IMR-90 (cell line): ENCODE data around the gene SPC25. TPM values are rescaled to one million over a fixed set of nuclear protein-coding genes. Genes with fewer than 3 reads are reported as not detected.

Source experiments
- ATAC-seq: fragments of 200-7000 bp; cut with Tn5 transposase; 2 replicates; pipeline ENCODE4 v1.9.1; 2020; ENCODE audit warnings: low read depth, mild to moderate bottlenecking, moderate library complexity
- BruUV-seq: library from RNA; stranded (reverse); fragments of 400-500 nt; replicated peaks from 2 replicates; lab custom pipeline; 2021; lab: Mats Ljungman, UMichigan
- CTCF ChIA-PET: fragments of 300-600 bp; formaldehyde crosslinking; extraction: SDS; loops from one replicate; lab custom pipeline; 2021; ENCODE audit warnings: antibody characterized with exemption; lab: Yijun Ruan, JAX
- POLR2A ChIA-PET: fragments of 300-600 bp; sonication (Branson Sonifier 250); formaldehyde crosslinking; loops from one replicate; lab custom pipeline; 2022; ENCODE audit warnings: antibody characterized with exemption; ENCODE audit not compliant: unreplicated experiment; lab: Charles Lee
- DNase-seq: peaks from one replicate; pipeline ENCODE4 v3.0.0; 2013
- H2AFZ ChIP-seq: replicated peaks from 2 replicates; pipeline ENCODE3; 2013; ENCODE audit warnings: low read length, mild to moderate bottlenecking; ENCODE audit not compliant: poor library complexity
- H2AK5ac ChIP-seq: 2 replicates; pipeline ENCODE4 v1.6.1; 2013; ENCODE audit warnings: low read depth, low read length, inconsistent platforms
- H2AK9ac ChIP-seq: replicated peaks from 2 replicates; pipeline ENCODE3; 2013; ENCODE audit warnings: mild to moderate bottlenecking, low read depth, low read length, moderate library complexity; ENCODE audit not compliant: poor library complexity
- H2BK120ac ChIP-seq: 2 replicates; pipeline ENCODE4 v1.6.1; 2013; ENCODE audit warnings: low read depth, low read length, inconsistent platforms
- H2BK15ac ChIP-seq: 3 replicates; pipeline ENCODE4 v1.6.1; 2013; ENCODE audit warnings: low read depth, low read length, inconsistent platforms
- H2BK20ac ChIP-seq: 2 replicates; pipeline ENCODE4 v1.6.1; 2013; ENCODE audit warnings: low read depth, mild to moderate bottlenecking, inconsistent platforms, low read length, moderate library complexity
- H2BK5ac ChIP-seq: 2 replicates; pipeline ENCODE4 v1.6.1; 2013; ENCODE audit warnings: mild to moderate bottlenecking, low read depth, low read length, inconsistent platforms; ENCODE audit not compliant: poor library complexity, severe bottlenecking
- H3K14ac ChIP-seq: replicated peaks from 2 replicates; pipeline ENCODE4 v1.6.1; 2013; ENCODE audit warnings: low read depth, low read length, inconsistent platforms
- H3K18ac ChIP-seq: 2 replicates; pipeline ENCODE4 v1.6.1; 2013; ENCODE audit warnings: low read depth, low read length, control low read depth
- H3K23ac ChIP-seq: 2 replicates; pipeline ENCODE4 v1.6.1; 2013; ENCODE audit warnings: low read depth, low read length, inconsistent platforms
- H3K27ac ChIP-seq: 2 replicates; pipeline ENCODE4 v1.5.1; 2013; ENCODE audit warnings: mild to moderate bottlenecking, control low read depth, low read length; ENCODE audit not compliant: insufficient read depth
- H3K27me3 ChIP-seq: 2 replicates; pipeline ENCODE4 v1.6.1; 2013; ENCODE audit warnings: low read length; ENCODE audit not compliant: control insufficient read depth, insufficient read depth
- H3K36me3 ChIP-seq: 2 replicates; pipeline ENCODE4 v1.6.1; 2013; ENCODE audit warnings: low read length, mixed read lengths; ENCODE audit not compliant: control insufficient read depth, insufficient read depth
- H3K4ac ChIP-seq: 2 replicates; pipeline ENCODE4 v1.6.1; 2013; ENCODE audit warnings: low read depth, low read length, inconsistent platforms
- H3K4me1 ChIP-seq: 2 replicates; pipeline ENCODE4 v1.6.1; 2013; ENCODE audit warnings: low read length, mixed read lengths; ENCODE audit not compliant: control insufficient read depth, insufficient read depth
- H3K4me2 ChIP-seq: 2 replicates; pipeline ENCODE4 v1.6.1; 2013; ENCODE audit warnings: low read depth, mild to moderate bottlenecking, control low read depth, low read length, moderate library complexity
- H3K4me3 ChIP-seq: 2 replicates; pipeline ENCODE4 v1.5.1; 2013; ENCODE audit warnings: low read depth, mild to moderate bottlenecking, control low read depth, low read length, moderate library complexity; ENCODE audit not compliant: insufficient read depth
- H3K56ac ChIP-seq: 2 replicates; pipeline ENCODE4 v1.6.1; 2013; ENCODE audit warnings: low read length, inconsistent platforms; ENCODE audit not compliant: insufficient read depth; ENCODE audit errors: extremely low read depth
- H3K79me1 ChIP-seq, 2 experiments: 2 replicates each; pipeline ENCODE4 v1.6.1; 2013; ENCODE audit warnings: low read length in 2 of 2, inconsistent platforms in 1 of 2, low read depth in 1 of 2
- H3K9ac ChIP-seq: 2 replicates; pipeline ENCODE4 v1.6.1; 2013; ENCODE audit warnings: low read depth, low read length, control low read depth
- H3K9me1 ChIP-seq: 2 replicates; pipeline ENCODE4 v1.6.1; 2013; ENCODE audit warnings: low read length, inconsistent platforms; ENCODE audit not compliant: insufficient read depth
- H3K9me3 ChIP-seq: 2 replicates; pipeline ENCODE4 v1.6.1; 2013; ENCODE audit warnings: low read length; ENCODE audit not compliant: control insufficient read depth, insufficient read depth
- H4K20me1 ChIP-seq: 2 replicates; pipeline ENCODE4 v1.6.1; 2013; ENCODE audit warnings: low read length, inconsistent platforms; ENCODE audit not compliant: insufficient read depth
- H4K5ac ChIP-seq: 2 replicates; pipeline ENCODE4 v1.6.1; 2013; ENCODE audit warnings: mild to moderate bottlenecking, low read depth, low read length, control low read depth
- H4K8ac ChIP-seq, 2 experiments: 2 replicates each; pipeline ENCODE4 v1.6.1; 2013; ENCODE audit warnings: low read depth in 2 of 2, low read length in 2 of 2, control low read depth in 1 of 2, inconsistent platforms in 1 of 2
- H4K91ac ChIP-seq: 2 replicates; pipeline ENCODE4 v1.6.1; 2013; ENCODE audit warnings: low read depth, low read length, inconsistent platforms; ENCODE audit not compliant: insufficient read depth
- BHLHE40 ChIP-seq: fragments of 150-350 bp; IDR thresholded peaks from 2 replicates; pipeline ENCODE4 v1.6.1; 2016; ENCODE audit warnings: mild to moderate bottlenecking, low read depth, low read length
- CHD1 ChIP-seq: IDR thresholded peaks from 2 replicates; pipeline ENCODE4 v1.6.1; 2012; ENCODE audit warnings: low read depth, low read length, improper control_type of control experiment
- CTCF ChIP-seq: conservative IDR thresholded peaks from 2 replicates; pipeline ENCODE4 v1.5.1; 2012; ENCODE audit warnings: mild to moderate bottlenecking, low read depth, low read length, improper control_type of control experiment
- FOS ChIP-seq: fragments of 150-350 bp; IDR thresholded peaks from 2 replicates; pipeline ENCODE4 v1.6.1; 2016; ENCODE audit warnings: low read depth, low read length
- MAFK ChIP-seq: IDR thresholded peaks from 2 replicates; pipeline ENCODE4 v1.6.1; 2012; ENCODE audit warnings: low read depth, low read length, improper control_type of control experiment
- MAZ ChIP-seq: IDR thresholded peaks from 2 replicates; pipeline ENCODE4 v1.6.1; 2012; ENCODE audit warnings: low read depth, mild to moderate bottlenecking, low read length, improper control_type of control experiment, moderate library complexity, borderline replicate concordance
- MXI1 ChIP-seq: IDR thresholded peaks from 2 replicates; pipeline ENCODE4 v1.6.1; 2012; ENCODE audit warnings: low read depth, mild to moderate bottlenecking, low read length, moderate library complexity, borderline replicate concordance
- NFE2L2 ChIP-seq: fragments of 150-350 bp; IDR thresholded peaks from 2 replicates; pipeline ENCODE4 v1.6.1; 2016; ENCODE audit warnings: low read depth, mild to moderate bottlenecking, low read length
- POLR2A ChIP-seq: IDR thresholded peaks from 2 replicates; pipeline ENCODE4 v1.6.1; 2012; ENCODE audit warnings: mild to moderate bottlenecking, low read depth, low read length
- RAD21 ChIP-seq: IDR thresholded peaks from 2 replicates; pipeline ENCODE4 v1.6.1; 2012; ENCODE audit warnings: low read length, improper control_type of control experiment
- RCOR1 ChIP-seq: IDR thresholded peaks from 2 replicates; pipeline ENCODE4 v1.6.1; 2012; ENCODE audit warnings: mild to moderate bottlenecking, low read length, improper control_type of control experiment; ENCODE audit not compliant: insufficient replicate concordance
- RFX5 ChIP-seq: IDR thresholded peaks from 2 replicates; pipeline ENCODE4 v1.8.0; 2012; ENCODE audit warnings: low read depth, mild to moderate bottlenecking, low read length, moderate library complexity
- SMC3 ChIP-seq: fragments of 150-350 bp; IDR thresholded peaks from 2 replicates; pipeline ENCODE4 v1.6.1; 2016; ENCODE audit warnings: low read depth, mild to moderate bottlenecking, antibody characterized with exemption, low read length, moderate library complexity
- USF2 ChIP-seq: fragments of 150-350 bp; IDR thresholded peaks from 2 replicates; pipeline ENCODE4 v1.6.1; 2017; ENCODE audit warnings: mild to moderate bottlenecking, antibody characterized with exemption, low read length, low read depth
- WGBS, 2 experiments: methylation state at CpG; one replicate each; pipeline versions ENCODE4 v1.1.5 to v1.1.7; 2013; ENCODE audit warnings: missing lambda C conversion rate in 2 of 2; ENCODE audit not compliant: insufficient read length in 1 of 2; ENCODE audit errors: extremely low coverage in 2 of 2; 5-methylcytosine and 5-hydroxymethylcytosine counted together
- dilution Hi-C: fragments of 300-500 bp; cut with HindIII; formaldehyde crosslinking; loops from one replicate; pipeline ENCODE4 v1.14.3; 2018; ENCODE audit warnings: low sequenced_read_pairs; ENCODE audit not compliant: unreplicated experiment
- in situ Hi-C: fragments of 300-500 bp; cut with MboI; formaldehyde crosslinking; loops from 3 replicates; pipeline ENCODE4 v1.14.3; 2019; ENCODE audit warnings: low sequenced_read_pairs, inconsistent platforms, mixed read lengths
- intact Hi-C: fragments of 100-400 bp; cut with micrococcal nuclease; formaldehyde crosslinking; loops from 2 replicates; pipeline ENCODE4 v1.10.0; 2022
- polyA plus RNA-seq, 3 experiments: library from polyadenylated mRNA; depleted of rRNA; stranded (reverse); fragments of >200 nt; gene quantifications; 2 replicates each; pipeline ENCODE4 v1.2.3, GENCODE V29; 2012; ENCODE audit warnings: low replicate concordance in 1 of 3
- total RNA-seq: library from RNA; depleted of rRNA; stranded (reverse); fragments of >200 nt; gene quantifications from 2 replicates; pipeline ENCODE4 v1.2.3, GENCODE V29; 2012

Gene SPC25
- total and polyA plus RNA-seq, 2 of the 4 experiments (the other 2 are of a cell fraction) = 2.0 to 7.1 TPM

GRCh38 chr2:168915441-168916330 is 25.5 kb upstream of the SPC25 start (continued):
- TF ChIP-seq MAZ = no peak

- no peak overlapping the region for H3K4me2 ChIP-seq
- no peaks in the 10 kb centered on the region for H3K36me3 ChIP-seq
- H2BK5ac ChIP-seq = no peak overlapping the region
- H3K4me1 ChIP-seq = no peaks in the 10 kb centered on the region
- no TSS peak for BruUV-seq
- H2BK120ac ChIP-seq = no peak overlapping the region
- CTCF ChIA-PET = interaction anchor here (0.6 kb wide), 1 partner anchor 641 kb away, joined by 3 read pairs; no protein-coding TSS in a partner anchor
- H4K91ac ChIP-seq = no peak overlapping the region
- no peak overlapping the region for H2BK20ac ChIP-seq
- H3K4me3 ChIP-seq = no peak overlapping the region
- no peaks in the 10 kb centered on the region for H4K20me1 ChIP-seq
- in situ Hi-C loops (no loop called here), intact Hi-C loops (loop anchor here (10.0 kb wide), 1 partner anchor 779 kb away; no protein-coding TSS in a partner anchor), dilution Hi-C loops (no loop called here)
- no peaks in the 10 kb centered on the region for H3K79me1 ChIP-seq
- H3K18ac ChIP-seq = no peak overlapping the region
- no peak overlapping the region for H4K5ac ChIP-seq
- no peak overlapping the region for H3K14ac ChIP-seq
- H3K27ac ChIP-seq = no peak overlapping the region
- no peak overlapping the region for H3K4ac ChIP-seq
- H3K27me3 ChIP-seq = peaks cover 16% of the 10 kb centered on the region
- H3K9ac ChIP-seq = no peak overlapping the region
- DNase-seq (no peak), ATAC-seq (no peak)
- no peak overlapping the region for H2BK15ac ChIP-seq
- no peak overlapping the region for H2AFZ ChIP-seq
- H4K8ac ChIP-seq = no peak overlapping the region
- POLR2A ChIA-PET = no interaction called here
- no peaks in the 10 kb centered on the region for H3K9me3 ChIP-seq
- no peak overlapping the region for H3K23ac ChIP-seq
- H2AK9ac ChIP-seq = no peak overlapping the region
- no peaks in the 10 kb centered on the region for H3K9me1 ChIP-seq
- H2AK5ac ChIP-seq = no peak overlapping the region
- H3K56ac ChIP-seq = no peak overlapping the region
- no CpG with 5 or more reads among the region's 4 CpGs for WGBS, 2 experiments
- TF ChIP-seq MXI1 (no peak), NFE2L2 (no peak), BHLHE40 (no peak), SMC3 (no peak), USF2 (no peak), CHD1 (no peak), POLR2A (no peak), CTCF (no peak), FOS (no peak), MAZ (no peak), RCOR1 (no peak), RFX5 (no peak), RAD21 (no peak), MAFK (no peak)
Measured at GRCh38 chr2:168913495-168913894, 23.3 kb upstream of the SPC25 start.
